HCT116 (cell line): Measurements from ENCODE around the gene TSPAN2. TPM values are rescaled to one million over a fixed set of nuclear protein-coding genes. Genes with fewer than 3 reads are reported as not detected.

Source experiments
- ATAC-seq: fragments of 200-7000 bp; cut with Tn5 transposase; 2 replicates; pipeline ENCODE4 v1.9.1; 2020; ENCODE audit warnings: mild to moderate bottlenecking, moderate library complexity
- BruUV-seq: library from RNA; stranded (reverse); fragments of 400-500 nt; replicated peaks from 2 replicates; lab custom pipeline; 2021; lab: Mats Ljungman, UMichigan
- CTCF ChIA-PET: fragments of 300-600 bp; sonication (Branson Sonifier 250); formaldehyde crosslinking; loops from one replicate; lab custom pipeline; 2021; ENCODE audit warnings: antibody characterized with exemption; lab: Charles Lee
- POLR2A ChIA-PET: fragments of 300-600, 350-600 bp; sonication (Branson Sonifier 250); formaldehyde crosslinking; loops from one replicate; lab custom pipeline; 2021; ENCODE audit warnings: antibody characterized with exemption; lab: Charles Lee
- RAD21 ChIA-PET, 2 experiments: fragments of 300-600 bp; sonication (Branson Sonifier 250); formaldehyde crosslinking; loops; one replicate each; lab custom pipeline; 2023; ENCODE audit warnings: low total read pairs in 2 of 2; ENCODE audit not compliant: uncharacterized antibody in 2 of 2, unreplicated experiment in 2 of 2, low non-redundant PET in 1 of 2; lab: Charles Lee
- DNase-seq: peaks from one replicate; pipeline ENCODE4 v3.0.0-alpha.2; 2010; ENCODE audit warnings: low read depth, low spot score
- H2AFZ ChIP-seq: fragments of 200-600 bp; shearing (Covaris generic), sonication (generic); 2 replicates; pipeline ENCODE4 v1.6.1; 2017; ENCODE audit warnings: low read depth, mixed run types, mixed read lengths, antibody characterized with exemption, low read length; ENCODE audit not compliant: poor library complexity, severe bottlenecking
- H3K27ac ChIP-seq: 2 replicates; pipeline ENCODE4 v1.5.1; 2012; ENCODE audit warnings: low read depth, low read length
- H3K27me3 ChIP-seq: fragments of 200-600 bp; sonication (generic); 2 replicates; pipeline ENCODE4 v1.6.1; 2016; ENCODE audit warnings: mixed run types, low read length, mixed read lengths; ENCODE audit not compliant: insufficient read depth
- H3K36me3 ChIP-seq, 2 experiments: fragments of 200-500 bp in 1 of 2; fragments of 200-600 bp in 1 of 2; sonication (Bioruptor generic) in 1 of 2; sonication (generic) in 1 of 2; 2 replicates each; pipeline versions ENCODE4 v1.5.1 to v1.6.1; 2014 to 2016; ENCODE audit warnings: low read length in 2 of 2, inconsistent platforms in 1 of 2, mixed read lengths in 1 of 2, mixed run types in 1 of 2; ENCODE audit not compliant: insufficient read depth in 2 of 2, control insufficient read depth in 1 of 2
- H3K4me1 ChIP-seq, 2 experiments: fragments of 200-600 bp in 1 of 2; sonication (generic) in 1 of 2; 2 replicates each; pipeline versions ENCODE4 v1.5.1 to v1.6.1; 2012 to 2017; ENCODE audit warnings: low read length in 2 of 2, inconsistent platforms in 1 of 2, mild to moderate bottlenecking in 1 of 2, mixed read lengths in 1 of 2, mixed run types in 1 of 2, moderate library complexity in 1 of 2; ENCODE audit not compliant: insufficient read depth in 2 of 2, control insufficient read depth in 1 of 2
- H3K4me2 ChIP-seq: fragments of 200-600 bp; sonication (generic); 2 replicates; pipeline ENCODE4 v1.6.1; 2017; ENCODE audit warnings: mixed run types, low read length, mixed read lengths
- H3K4me3 ChIP-seq, 2 experiments: fragments of 200-600 bp in 1 of 2; sonication (generic) in 1 of 2; replicated peaks in 1 of 2; 2 replicates each; pipeline ENCODE4 v1.5.1; 2011 to 2016; ENCODE audit warnings: low read length in 2 of 2, control low read depth in 1 of 2, low read depth in 1 of 2, mild to moderate bottlenecking in 1 of 2, mixed read lengths in 1 of 2, mixed run types in 1 of 2
- H3K79me2 ChIP-seq: fragments of 200-600 bp; sonication (generic); 2 replicates; pipeline ENCODE4 v1.6.1; 2017; ENCODE audit warnings: mild to moderate bottlenecking, mixed run types, low read length, moderate library complexity, mixed read lengths; ENCODE audit not compliant: insufficient read depth
- H3K9ac ChIP-seq: fragments of 200-600 bp; sonication (generic); 2 replicates; pipeline ENCODE4 v1.6.1; 2016; ENCODE audit warnings: low read length, mixed read lengths
- H3K9me2 ChIP-seq: fragments of 200-600 bp; sonication (generic), shearing (Covaris generic); 2 replicates; pipeline ENCODE4 v1.6.1; 2017; ENCODE audit warnings: mixed run types, mild to moderate bottlenecking, moderate library complexity; ENCODE audit not compliant: insufficient read depth
- H3K9me3 ChIP-seq, 2 experiments: fragments of 200-500 bp in 1 of 2; fragments of 200-600 bp in 1 of 2; sonication (Bioruptor generic) in 1 of 2; sonication (generic) in 1 of 2; 2 replicates each; pipeline ENCODE4 v1.6.1; 2014 to 2017; ENCODE audit warnings: low read length in 2 of 2, mixed read lengths in 2 of 2, inconsistent platforms in 1 of 2, low read depth in 1 of 2, mild to moderate bottlenecking in 1 of 2, mixed run types in 1 of 2, moderate library complexity in 1 of 2; ENCODE audit not compliant: control insufficient read depth in 1 of 2, insufficient read depth in 1 of 2
- H4K20me1 ChIP-seq: fragments of 200-600 bp; sonication (generic), shearing (Covaris generic); 2 replicates; pipeline ENCODE4 v1.6.1; 2017; ENCODE audit warnings: mixed run types, mild to moderate bottlenecking, moderate library complexity; ENCODE audit not compliant: insufficient read depth
- CEBPB ChIP-seq: IDR thresholded peaks from 2 replicates; pipeline ENCODE4 v1.6.1; 2012; ENCODE audit warnings: low read depth
- EGR1 ChIP-seq: IDR thresholded peaks from 2 replicates; pipeline ENCODE4 v1.6.1; 2012; ENCODE audit warnings: low read depth
- ELF1 ChIP-seq: IDR thresholded peaks from 2 replicates; pipeline ENCODE4 v1.6.1; 2012; ENCODE audit warnings: low read depth, borderline replicate concordance
- EZH2 ChIP-seq: fragments of 200-600 bp; sonication (generic); IDR thresholded peaks from 2 replicates; pipeline ENCODE4 v1.6.1; 2017; ENCODE audit warnings: antibody characterized with exemption, mixed run types
- EZH2phosphoT487 ChIP-seq: fragments of 200-600 bp; IDR thresholded peaks from 2 replicates; pipeline ENCODE4 v1.6.1; 2018; ENCODE audit warnings: antibody characterized with exemption, borderline replicate concordance
- FOSL1 ChIP-seq: IDR thresholded peaks from 2 replicates; pipeline ENCODE4 v1.6.1; 2012; ENCODE audit warnings: low read depth
- JUND ChIP-seq: IDR thresholded peaks from 2 replicates; pipeline ENCODE4 v1.6.1; 2012
- POLR2AphosphoS5 ChIP-seq: IDR thresholded peaks from 2 replicates; pipeline ENCODE4 v1.6.1; 2011; ENCODE audit warnings: mild to moderate bottlenecking, low read depth, low read length, moderate library complexity
- SIN3A ChIP-seq: IDR thresholded peaks from 2 replicates; pipeline ENCODE4 v1.6.1; 2012; ENCODE audit warnings: low read depth
- SP1 ChIP-seq: IDR thresholded peaks from 2 replicates; pipeline ENCODE4 v1.6.1; 2012; ENCODE audit warnings: low read depth
- SRF ChIP-seq: IDR thresholded peaks from 2 replicates; pipeline ENCODE4 v1.6.1; 2012; ENCODE audit warnings: low read depth
- TCF7L2 ChIP-seq: IDR thresholded peaks from 2 replicates; pipeline ENCODE4 v1.7.0; 2011; ENCODE audit warnings: borderline replicate concordance, inconsistent platforms; ENCODE audit not compliant: insufficient read depth, insufficient read length; ENCODE audit errors: extremely low read depth
- ZFX ChIP-seq: fragments of 450-650 bp; IDR thresholded peaks from 2 replicates; pipeline ENCODE4 v1.6.1; 2017
- intact Hi-C: fragments of 100-400 bp; cut with micrococcal nuclease; formaldehyde crosslinking; loops from 2 replicates; pipeline ENCODE4 v1.10.0; 2022
- total RNA-seq: library from RNA; stranded (reverse); gene quantifications from one replicate; pipeline ENCODE4 v1.2.1, GENCODE V29; 2021; ENCODE audit not compliant: unreplicated experiment
- TF ChIP-seq, protein P1 (sequence below): IDR thresholded peaks from 2 replicates; pipeline ENCODE4 v1.6.1; 2012; ENCODE audit warnings: low read depth
- TF ChIP-seq, protein P2 (sequence below): IDR thresholded peaks from 2 replicates; pipeline ENCODE4 v1.6.1; 2012
- TF ChIP-seq, protein P3 (sequence below), 3 experiments: fragments of 200-600 bp in 1 of 3; sonication (generic) in 1 of 3; IDR thresholded peaks in 2 of 3; conservative IDR thresholded peaks in 1 of 3; 2 replicates each; pipeline ENCODE4 v1.5.1; 2012 to 2017; ENCODE audit warnings: low read depth in 2 of 3, low read length in 2 of 3, antibody characterized with exemption in 1 of 3, borderline replicate concordance in 1 of 3, control low read depth in 1 of 3, mild to moderate bottlenecking in 1 of 3, mixed read lengths in 1 of 3, mixed run types in 1 of 3, moderate library complexity in 1 of 3; ENCODE audit not compliant: insufficient read depth in 1 of 3
- TF ChIP-seq, protein P4 (sequence below): IDR thresholded peaks from 2 replicates; pipeline ENCODE4 v1.6.1; 2012

The TSPAN2 gene
- total RNA-seq, 1 experiment from 2014 or later, result 0.98 TPM

DNA sequence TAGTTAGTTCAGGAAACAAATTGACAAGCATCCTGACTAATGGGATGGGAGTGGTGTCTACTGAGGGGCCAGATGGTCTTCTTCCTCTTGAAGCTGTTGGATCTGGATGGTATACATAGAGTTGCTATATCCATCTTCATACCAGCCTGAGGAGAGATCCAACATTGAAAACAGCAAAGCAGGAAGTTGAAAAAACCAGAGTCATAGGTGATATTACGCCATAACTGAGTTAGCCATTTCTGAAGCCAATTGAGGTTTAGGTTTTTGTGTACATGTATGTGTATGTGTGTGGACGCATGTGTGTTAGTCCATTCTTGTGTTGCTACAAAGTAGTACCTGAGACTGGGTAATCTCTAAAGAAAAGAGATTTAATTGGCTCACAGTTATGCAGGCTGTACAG is 2.3 kb upstream of the TSPAN2 start (continued):
- TF ChIP-seq, protein P1, sequence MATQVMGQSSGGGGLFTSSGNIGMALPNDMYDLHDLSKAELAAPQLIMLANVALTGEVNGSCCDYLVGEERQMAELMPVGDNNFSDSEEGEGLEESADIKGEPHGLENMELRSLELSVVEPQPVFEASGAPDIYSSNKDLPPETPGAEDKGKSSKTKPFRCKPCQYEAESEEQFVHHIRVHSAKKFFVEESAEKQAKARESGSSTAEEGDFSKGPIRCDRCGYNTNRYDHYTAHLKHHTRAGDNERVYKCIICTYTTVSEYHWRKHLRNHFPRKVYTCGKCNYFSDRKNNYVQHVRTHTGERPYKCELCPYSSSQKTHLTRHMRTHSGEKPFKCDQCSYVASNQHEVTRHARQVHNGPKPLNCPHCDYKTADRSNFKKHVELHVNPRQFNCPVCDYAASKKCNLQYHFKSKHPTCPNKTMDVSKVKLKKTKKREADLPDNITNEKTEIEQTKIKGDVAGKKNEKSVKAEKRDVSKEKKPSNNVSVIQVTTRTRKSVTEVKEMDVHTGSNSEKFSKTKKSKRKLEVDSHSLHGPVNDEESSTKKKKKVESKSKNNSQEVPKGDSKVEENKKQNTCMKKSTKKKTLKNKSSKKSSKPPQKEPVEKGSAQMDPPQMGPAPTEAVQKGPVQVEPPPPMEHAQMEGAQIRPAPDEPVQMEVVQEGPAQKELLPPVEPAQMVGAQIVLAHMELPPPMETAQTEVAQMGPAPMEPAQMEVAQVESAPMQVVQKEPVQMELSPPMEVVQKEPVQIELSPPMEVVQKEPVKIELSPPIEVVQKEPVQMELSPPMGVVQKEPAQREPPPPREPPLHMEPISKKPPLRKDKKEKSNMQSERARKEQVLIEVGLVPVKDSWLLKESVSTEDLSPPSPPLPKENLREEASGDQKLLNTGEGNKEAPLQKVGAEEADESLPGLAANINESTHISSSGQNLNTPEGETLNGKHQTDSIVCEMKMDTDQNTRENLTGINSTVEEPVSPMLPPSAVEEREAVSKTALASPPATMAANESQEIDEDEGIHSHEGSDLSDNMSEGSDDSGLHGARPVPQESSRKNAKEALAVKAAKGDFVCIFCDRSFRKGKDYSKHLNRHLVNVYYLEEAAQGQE, result no peak
- no peak for TF ChIP-seq FOSL1
- TF ChIP-seq, protein P2, sequence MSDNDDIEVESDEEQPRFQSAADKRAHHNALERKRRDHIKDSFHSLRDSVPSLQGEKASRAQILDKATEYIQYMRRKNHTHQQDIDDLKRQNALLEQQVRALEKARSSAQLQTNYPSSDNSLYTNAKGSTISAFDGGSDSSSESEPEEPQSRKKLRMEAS, result no peak
- no peak for TF ChIP-seq EZH2phosphoT487
- TF ChIP-seq JUND, result no peak

DNA sequence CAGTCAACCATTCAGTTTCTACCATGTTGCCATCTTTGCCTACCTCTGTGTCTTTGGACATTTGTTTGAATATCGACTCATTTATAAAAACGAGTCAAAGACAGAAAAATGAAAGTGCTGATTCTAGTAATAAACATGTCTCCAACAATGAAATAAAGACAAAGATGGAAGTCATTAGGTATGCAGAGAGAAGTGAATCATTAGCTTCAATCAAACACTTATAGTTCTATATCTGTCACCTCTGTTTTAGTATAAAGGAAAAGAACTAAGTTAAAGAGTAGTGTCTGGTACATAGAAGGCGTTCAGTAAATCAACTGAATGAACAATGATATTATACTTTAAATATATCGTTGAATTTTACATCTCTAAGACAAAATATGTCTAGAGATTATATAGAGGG is 1.7 kb upstream of the TSPAN2 start:
- ChIA-PET CTCF (no interaction called here), RAD21 (no interaction called here), POLR2A (no interaction called here)
- Histone ChIP-seq H3K27ac (no peak overlapping the region), H3K36me3 (no peaks in the 10 kb centered on the region), H3K27me3 (no peaks in the 10 kb centered on the region), H3K9me3 (no peaks in the 10 kb centered on the region), H3K4me2 (no peak overlapping the region), H3K79me2 (no peaks in the 10 kb centered on the region), H3K4me3 (no peak overlapping the region), H3K9ac (no peak overlapping the region), H3K4me1 (0 out of 4 replicates have a peak, but pooled peaks cover 0 to 4% of the 10 kb centered on the region in 2 experiments), H3K9me2 (no peaks in the 10 kb centered on the region), H4K20me1 (no peaks in the 10 kb centered on the region), H2AFZ (no peak overlapping the region)
- intact Hi-C loops, result no loop called here
- ATAC-seq (no peak), DNase-seq (no peak)
- TF ChIP-seq TCF7L2 (no peak), EZH2phosphoT487 (no peak), CEBPB (no peak), POLR2AphosphoS5 (no peak), SIN3A (no peak), SP1 (no peak), EZH2 (no peak), EGR1 (no peak), SRF (no peak), ELF1 (no peak), JUND (no peak), ZFX (no peak)
- TF ChIP-seq, protein P1, result no peak
- TF ChIP-seq, protein P3, sequence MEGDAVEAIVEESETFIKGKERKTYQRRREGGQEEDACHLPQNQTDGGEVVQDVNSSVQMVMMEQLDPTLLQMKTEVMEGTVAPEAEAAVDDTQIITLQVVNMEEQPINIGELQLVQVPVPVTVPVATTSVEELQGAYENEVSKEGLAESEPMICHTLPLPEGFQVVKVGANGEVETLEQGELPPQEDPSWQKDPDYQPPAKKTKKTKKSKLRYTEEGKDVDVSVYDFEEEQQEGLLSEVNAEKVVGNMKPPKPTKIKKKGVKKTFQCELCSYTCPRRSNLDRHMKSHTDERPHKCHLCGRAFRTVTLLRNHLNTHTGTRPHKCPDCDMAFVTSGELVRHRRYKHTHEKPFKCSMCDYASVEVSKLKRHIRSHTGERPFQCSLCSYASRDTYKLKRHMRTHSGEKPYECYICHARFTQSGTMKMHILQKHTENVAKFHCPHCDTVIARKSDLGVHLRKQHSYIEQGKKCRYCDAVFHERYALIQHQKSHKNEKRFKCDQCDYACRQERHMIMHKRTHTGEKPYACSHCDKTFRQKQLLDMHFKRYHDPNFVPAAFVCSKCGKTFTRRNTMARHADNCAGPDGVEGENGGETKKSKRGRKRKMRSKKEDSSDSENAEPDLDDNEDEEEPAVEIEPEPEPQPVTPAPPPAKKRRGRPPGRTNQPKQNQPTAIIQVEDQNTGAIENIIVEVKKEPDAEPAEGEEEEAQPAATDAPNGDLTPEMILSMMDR (IDR thresholded peaks at IDR 0.05 in 2 of 3, conservative IDR thresholded peaks at IDR 0.05 in 1 of 3; ENCODE audit: borderline replicate concordance in 1 of 3, insufficient read depth in 1 of 3, low read depth in 2 of 3, low read length in 2 of 3), result no peak
- TF ChIP-seq, protein P4, sequence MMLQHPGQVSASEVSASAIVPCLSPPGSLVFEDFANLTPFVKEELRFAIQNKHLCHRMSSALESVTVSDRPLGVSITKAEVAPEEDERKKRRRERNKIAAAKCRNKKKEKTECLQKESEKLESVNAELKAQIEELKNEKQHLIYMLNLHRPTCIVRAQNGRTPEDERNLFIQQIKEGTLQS, result no peak
- no TSS peak for BruUV-seq
